H1 (cell line): ENCODE results near the gene TMEM183A.

Experiments used
- CTCF ChIP-seq, 3 experiments: IDR thresholded peaks; 1 replicate in 2 of 3; 2 replicates in 1 of 3; pipeline versions ENCODE4 v1.5.1 to v1.6.1; 2011; ENCODE audit warnings: low read length in 3 of 3, mild to moderate bottlenecking in 3 of 3, inconsistent platforms in 2 of 3, low read depth in 1 of 3, moderate library complexity in 1 of 3; ENCODE audit not compliant: insufficient read depth in 1 of 3; ENCODE audit errors: control extremely low read depth in 1 of 3
- EGR1 ChIP-seq: IDR thresholded peaks from 2 replicates; pipeline ENCODE4 v1.6.1; 2011; ENCODE audit warnings: low read depth, low read length, borderline replicate concordance
- JUN ChIP-seq: IDR thresholded peaks from 2 replicates; pipeline ENCODE4 v1.6.1; 2011; ENCODE audit warnings: low read depth, mild to moderate bottlenecking, improper control_type of control experiment, low read length
- POLR2A ChIP-seq, 2 experiments: IDR thresholded peaks; 1 replicate in 1 of 2; 2 replicates in 1 of 2; pipeline ENCODE4 v1.6.1; 2011; ENCODE audit warnings: low read depth in 2 of 2, low read length in 2 of 2, mild to moderate bottlenecking in 2 of 2; ENCODE audit errors: control extremely low read depth in 1 of 2
- SIN3A ChIP-seq, 2 experiments: IDR thresholded peaks in 1 of 2; conservative IDR thresholded peaks in 1 of 2; 2 replicates each; pipeline ENCODE4 v1.6.1; 2011 to 2012; ENCODE audit warnings: low read length in 2 of 2, improper control_type of control experiment in 1 of 2, low read depth in 1 of 2, mild to moderate bottlenecking in 1 of 2

- no peak for TF ChIP-seq CTCF (IDR thresholded peaks at IDR 0.05; ENCODE audit: control extremely low read depth in 1 of 3, insufficient read depth in 1 of 3, low read depth in 1 of 3, low read length in 3 of 3)
- no peak for TF ChIP-seq SIN3A (conservative IDR thresholded peaks at IDR 0.05 in 1 of 2, IDR thresholded peaks at IDR 0.05 in 1 of 2; ENCODE audit: low read depth in 1 of 2, low read length in 2 of 2)
- TF ChIP-seq POLR2A (IDR thresholded peaks at IDR 0.05; ENCODE audit: control extremely low read depth in 1 of 2, low read depth in 2 of 2, low read length in 2 of 2): no peak
- no peak for TF ChIP-seq JUN
- TF ChIP-seq EGR1: no peak
Measured at GRCh38 chr1:202965422-202965821, 41.8 kb upstream of the TMEM183A start.
